HCT116 (cell line): ENCODE measurements around the gene MATCAP1. TPM values are rescaled to one million over a fixed set of nuclear protein-coding genes. Genes with fewer than 3 reads are reported as not detected.

Source experiments
- ATAC-seq: fragments of 200-7000 bp; cut with Tn5 transposase; 2 replicates; pipeline ENCODE4 v1.9.1; 2020; ENCODE audit warnings: mild to moderate bottlenecking, moderate library complexity
- BruUV-seq: library from RNA; stranded (reverse); fragments of 400-500 nt; replicated peaks from 2 replicates; lab custom pipeline; 2021; lab: Mats Ljungman, UMichigan
- CTCF ChIA-PET: fragments of 300-600 bp; sonication (Branson Sonifier 250); formaldehyde crosslinking; loops from one replicate; lab custom pipeline; 2021; ENCODE audit warnings: antibody characterized with exemption; lab: Charles Lee
- POLR2A ChIA-PET: fragments of 300-600, 350-600 bp; sonication (Branson Sonifier 250); formaldehyde crosslinking; loops from one replicate; lab custom pipeline; 2021; ENCODE audit warnings: antibody characterized with exemption; lab: Charles Lee
- RAD21 ChIA-PET, 2 experiments: fragments of 300-600 bp; sonication (Branson Sonifier 250); formaldehyde crosslinking; loops; one replicate each; lab custom pipeline; 2023; ENCODE audit warnings: low total read pairs in 2 of 2; ENCODE audit not compliant: uncharacterized antibody in 2 of 2, unreplicated experiment in 2 of 2, low non-redundant PET in 1 of 2; lab: Charles Lee
- DNase-seq: peaks from one replicate; pipeline ENCODE4 v3.0.0-alpha.2; 2010; ENCODE audit warnings: low read depth, low spot score
- H2AFZ ChIP-seq: fragments of 200-600 bp; shearing (Covaris generic), sonication (generic); 2 replicates; pipeline ENCODE4 v1.6.1; 2017; ENCODE audit warnings: low read depth, mixed run types, mixed read lengths, antibody characterized with exemption, low read length; ENCODE audit not compliant: poor library complexity, severe bottlenecking
- H3K27ac ChIP-seq: 2 replicates; pipeline ENCODE4 v1.5.1; 2012; ENCODE audit warnings: low read depth, low read length
- H3K27me3 ChIP-seq: fragments of 200-600 bp; sonication (generic); 2 replicates; pipeline ENCODE4 v1.6.1; 2016; ENCODE audit warnings: mixed run types, low read length, mixed read lengths; ENCODE audit not compliant: insufficient read depth
- H3K36me3 ChIP-seq, 2 experiments: fragments of 200-500 bp in 1 of 2; fragments of 200-600 bp in 1 of 2; sonication (Bioruptor generic) in 1 of 2; sonication (generic) in 1 of 2; 2 replicates each; pipeline versions ENCODE4 v1.5.1 to v1.6.1; 2014 to 2016; ENCODE audit warnings: low read length in 2 of 2, inconsistent platforms in 1 of 2, mixed read lengths in 1 of 2, mixed run types in 1 of 2; ENCODE audit not compliant: insufficient read depth in 2 of 2, control insufficient read depth in 1 of 2
- H3K4me1 ChIP-seq, 2 experiments: fragments of 200-600 bp in 1 of 2; sonication (generic) in 1 of 2; 2 replicates each; pipeline versions ENCODE4 v1.5.1 to v1.6.1; 2012 to 2017; ENCODE audit warnings: low read length in 2 of 2, inconsistent platforms in 1 of 2, mild to moderate bottlenecking in 1 of 2, mixed read lengths in 1 of 2, mixed run types in 1 of 2, moderate library complexity in 1 of 2; ENCODE audit not compliant: insufficient read depth in 2 of 2, control insufficient read depth in 1 of 2
- H3K4me2 ChIP-seq: fragments of 200-600 bp; sonication (generic); 2 replicates; pipeline ENCODE4 v1.6.1; 2017; ENCODE audit warnings: mixed run types, low read length, mixed read lengths
- H3K4me3 ChIP-seq, 2 experiments: fragments of 200-600 bp in 1 of 2; sonication (generic) in 1 of 2; replicated peaks in 1 of 2; 2 replicates each; pipeline ENCODE4 v1.5.1; 2011 to 2016; ENCODE audit warnings: low read length in 2 of 2, control low read depth in 1 of 2, low read depth in 1 of 2, mild to moderate bottlenecking in 1 of 2, mixed read lengths in 1 of 2, mixed run types in 1 of 2
- H3K79me2 ChIP-seq: fragments of 200-600 bp; sonication (generic); 2 replicates; pipeline ENCODE4 v1.6.1; 2017; ENCODE audit warnings: mild to moderate bottlenecking, mixed run types, low read length, moderate library complexity, mixed read lengths; ENCODE audit not compliant: insufficient read depth
- H3K9ac ChIP-seq: fragments of 200-600 bp; sonication (generic); 2 replicates; pipeline ENCODE4 v1.6.1; 2016; ENCODE audit warnings: low read length, mixed read lengths
- H3K9me2 ChIP-seq: fragments of 200-600 bp; sonication (generic), shearing (Covaris generic); 2 replicates; pipeline ENCODE4 v1.6.1; 2017; ENCODE audit warnings: mixed run types, mild to moderate bottlenecking, moderate library complexity; ENCODE audit not compliant: insufficient read depth
- H3K9me3 ChIP-seq, 2 experiments: fragments of 200-500 bp in 1 of 2; fragments of 200-600 bp in 1 of 2; sonication (Bioruptor generic) in 1 of 2; sonication (generic) in 1 of 2; 2 replicates each; pipeline ENCODE4 v1.6.1; 2014 to 2017; ENCODE audit warnings: low read length in 2 of 2, mixed read lengths in 2 of 2, inconsistent platforms in 1 of 2, low read depth in 1 of 2, mild to moderate bottlenecking in 1 of 2, mixed run types in 1 of 2, moderate library complexity in 1 of 2; ENCODE audit not compliant: control insufficient read depth in 1 of 2, insufficient read depth in 1 of 2
- H4K20me1 ChIP-seq: fragments of 200-600 bp; sonication (generic), shearing (Covaris generic); 2 replicates; pipeline ENCODE4 v1.6.1; 2017; ENCODE audit warnings: mixed run types, mild to moderate bottlenecking, moderate library complexity; ENCODE audit not compliant: insufficient read depth
- ATF3 ChIP-seq: IDR thresholded peaks from 2 replicates; pipeline ENCODE4 v1.6.1; 2012
- CBX3 ChIP-seq: IDR thresholded peaks from 2 replicates; pipeline ENCODE4 v1.6.1; 2012; ENCODE audit warnings: low read depth
- CEBPB ChIP-seq: IDR thresholded peaks from 2 replicates; pipeline ENCODE4 v1.6.1; 2012; ENCODE audit warnings: low read depth
- CTCF ChIP-seq, 3 experiments: fragments of 200-600 bp in 1 of 3; sonication (generic) in 1 of 3; IDR thresholded peaks in 2 of 3; conservative IDR thresholded peaks in 1 of 3; 2 replicates each; pipeline ENCODE4 v1.5.1; 2012 to 2017; ENCODE audit warnings: low read depth in 2 of 3, low read length in 2 of 3, antibody characterized with exemption in 1 of 3, borderline replicate concordance in 1 of 3, control low read depth in 1 of 3, mild to moderate bottlenecking in 1 of 3, mixed read lengths in 1 of 3, mixed run types in 1 of 3, moderate library complexity in 1 of 3; ENCODE audit not compliant: insufficient read depth in 1 of 3
- ELF1 ChIP-seq: IDR thresholded peaks from 2 replicates; pipeline ENCODE4 v1.6.1; 2012; ENCODE audit warnings: low read depth, borderline replicate concordance
- EZH2 ChIP-seq: fragments of 200-600 bp; sonication (generic); IDR thresholded peaks from 2 replicates; pipeline ENCODE4 v1.6.1; 2017; ENCODE audit warnings: antibody characterized with exemption, mixed run types
- EZH2phosphoT487 ChIP-seq: fragments of 200-600 bp; IDR thresholded peaks from 2 replicates; pipeline ENCODE4 v1.6.1; 2018; ENCODE audit warnings: antibody characterized with exemption, borderline replicate concordance
- FOSL1 ChIP-seq: IDR thresholded peaks from 2 replicates; pipeline ENCODE4 v1.6.1; 2012; ENCODE audit warnings: low read depth
- JUND ChIP-seq: IDR thresholded peaks from 2 replicates; pipeline ENCODE4 v1.6.1; 2012
- MAX ChIP-seq: IDR thresholded peaks from 2 replicates; pipeline ENCODE4 v1.6.1; 2012
- RAD21 ChIP-seq: IDR thresholded peaks from 2 replicates; pipeline ENCODE4 v1.6.1; 2012; ENCODE audit warnings: low read depth, mild to moderate bottlenecking
- SIN3A ChIP-seq: IDR thresholded peaks from 2 replicates; pipeline ENCODE4 v1.6.1; 2012; ENCODE audit warnings: low read depth
- SP1 ChIP-seq: IDR thresholded peaks from 2 replicates; pipeline ENCODE4 v1.6.1; 2012; ENCODE audit warnings: low read depth
- SRF ChIP-seq: IDR thresholded peaks from 2 replicates; pipeline ENCODE4 v1.6.1; 2012; ENCODE audit warnings: low read depth
- YY1 ChIP-seq: IDR thresholded peaks from 2 replicates; pipeline ENCODE4 v1.6.1; 2011; ENCODE audit warnings: low read length, low read depth, moderate library complexity, mild to moderate bottlenecking; ENCODE audit not compliant: insufficient replicate concordance; ENCODE audit errors: extremely low read depth
- ZBTB33 ChIP-seq: IDR thresholded peaks from 2 replicates; pipeline ENCODE4 v1.6.1; 2011; ENCODE audit warnings: mild to moderate bottlenecking, low read length, moderate library complexity; ENCODE audit not compliant: insufficient replicate concordance; ENCODE audit errors: extremely low read depth
- ZFX ChIP-seq: fragments of 450-650 bp; IDR thresholded peaks from 2 replicates; pipeline ENCODE4 v1.6.1; 2017
- ZNF274 ChIP-seq: fragments of 200-500 bp; sonication (Bioruptor generic); IDR thresholded peaks from 2 replicates; pipeline ENCODE4 v1.6.1; 2014; ENCODE audit warnings: mild to moderate bottlenecking, low read depth, low read length, inconsistent platforms
- intact Hi-C: fragments of 100-400 bp; cut with micrococcal nuclease; formaldehyde crosslinking; loops from 2 replicates; pipeline ENCODE4 v1.10.0; 2022
- total RNA-seq: library from RNA; stranded (reverse); gene quantifications from one replicate; pipeline ENCODE4 v1.2.1, GENCODE V29; 2021; ENCODE audit not compliant: unreplicated experiment

Gene MATCAP1
- total RNA-seq, 1 experiment from 2014 or later: 38.7 TPM

GRCh38 chr16:67148221-67148620 lies 35.5 kb downstream of the MATCAP1 start:
- H3K27me3 ChIP-seq: no peaks in the 10 kb centered on the region
- H3K9me2 ChIP-seq: no peaks in the 10 kb centered on the region
- H3K4me3 ChIP-seq: no peak overlapping the region
- CTCF ChIA-PET: no interaction called here
- H3K9me3 ChIP-seq: no peaks in the 10 kb centered on the region
- RAD21 ChIA-PET: no interaction called here
- no peaks in the 10 kb centered on the region for H4K20me1 ChIP-seq
- H3K9ac ChIP-seq: no peak overlapping the region
- H3K79me2 ChIP-seq: no peaks in the 10 kb centered on the region
- H3K27ac ChIP-seq: no peak overlapping the region
- TSS peak; percentile 33 for BruUV-seq
- DNase-seq: no peak
- POLR2A ChIA-PET: no interaction called here
- H3K4me2 ChIP-seq: no peak overlapping the region
- H3K4me1 ChIP-seq: peaks cover 3 to 18% of the 10 kb centered on the region in 2 experiments; a peak in 3 of 4 replicates
- H2AFZ ChIP-seq: no peak overlapping the region
- intact Hi-C loops: no loop called here
- ATAC-seq: no peak
- TF ChIP-seq CTCF (IDR thresholded peaks at IDR 0.05 in 2 of 3, conservative IDR thresholded peaks at IDR 0.05 in 1 of 3; ENCODE audit: borderline replicate concordance in 1 of 3, insufficient read depth in 1 of 3, low read depth in 2 of 3, low read length in 2 of 3) (no peak), YY1 (no peak), ZNF274 (no peak), JUND (no peak), ZFX (no peak), EZH2phosphoT487 (no peak), EZH2 (no peak), SP1 (no peak), SRF (no peak), ZBTB33 (no peak), SIN3A (no peak), ATF3 (no peak), CEBPB (no peak), FOSL1 (no peak), CBX3 (no peak), RAD21 (no peak), ELF1 (no peak), MAX (no peak)
- TF ChIP-seq, all 23 proteins: peak for 0
- H3K36me3 ChIP-seq: peaks cover 16 to 29% of the 10 kb centered on the region in 2 experiments; a peak in 3 of 4 replicates
